Left renal cortex interstitium (tissue), 4 donors: ENCODE measurements around the gene CAMLG. TPM values are rescaled to one million over a fixed set of nuclear protein-coding genes. Genes with fewer than 3 reads are reported as not detected.

ENCODE experiments used
- DNase-seq, 4 donors: peaks; one replicate each; pipeline ENCODE4 v3.0.0-alpha.2; 2013; ENCODE audit warnings: low read depth in 4 of 4, low spot score in 2 of 4, missing footprints in 1 of 4
- polyA plus RNA-seq, 4 donors: library from polyadenylated mRNA; unstranded; fragments of 120-200 nt; gene quantifications; one replicate each; pipeline ENCODE4 v1.2.1, GENCODE V29; 2013; ENCODE audit not compliant: insufficient read length in 4 of 4

The CAMLG gene
- polyA plus RNA-seq, 4 donors, result 53.2 to 78.5 (median 68.4) TPM

GRCh38 chr5:134772461-134773125 lies 34.2 kb downstream of the CAMLG start:
- no peak for DNase-seq

GRCh38 chr5:134777366-134777765 lies 39.0 kb downstream of the CAMLG start:
- DNase-seq, result no peak

GRCh38 chr5:134784241-134784920 lies 46.0 kb downstream of the CAMLG start:
- DNase-seq, result no peak

GRCh38 chr5:134784946-134785620 lies 46.7 kb downstream of the CAMLG start:
- no peak for DNase-seq

GRCh38 chr5:134787692-134788091 lies 49.3 kb downstream of the CAMLG start:
- DNase-seq, result no peak

- DNase-seq, result no peak
These were observed 53.2 kb downstream of the CAMLG start for GRCh38 chr5:134791580-134791979.

GRCh38 chr5:134792286-134792685 lies 53.9 kb downstream of the CAMLG start:
- DNase-seq, result no peak

GRCh38 chr5:134793111-134793510 lies 54.8 kb downstream of the CAMLG start:
- DNase-seq, result no peak

- no peak for DNase-seq
These were observed 55.7 kb downstream of the CAMLG start for GRCh38 chr5:134794082-134794481.

GRCh38 chr5:134794819-134795218 lies 56.5 kb downstream of the CAMLG start:
- no peak for DNase-seq

- no peak for DNase-seq
These were observed 60.1 kb downstream of the CAMLG start for GRCh38 chr5:134798468-134798867.

Other genes with a start within 250 kb of the CAMLG start
- gene JADE2, start 212.9 kb upstream of the CAMLG start, polyA plus RNA-seq, result 10 to 100 TPM; 10.4 to 14.2 (median 11.7) TPM
- gene SAR1B, start 105.7 kb upstream of the CAMLG start, polyA plus RNA-seq, result 10 to 100 TPM; 33.5 to 46.3 (median 40.2) TPM
- 10 to 100 TPM; 18.9 to 24.1 (median 21.6) TPM for gene SEC24A, start 89.8 kb upstream of the CAMLG start, polyA plus RNA-seq
- gene DDX46, start 20.2 kb downstream of the CAMLG start, polyA plus RNA-seq, result 100 to 1,000 TPM in 1 of 4 donors, 10 to 100 TPM in 3; 61.2 to 102 (median 85.5) TPM
- gene C5orf24, start 107.4 kb downstream of the CAMLG start, polyA plus RNA-seq, result 100 to 1,000 TPM in 1 of 4 donors, 10 to 100 TPM in 3; 95.0 to 119 (median 97.4) TPM
- gene TXNDC15, start 135.8 kb downstream of the CAMLG start, polyA plus RNA-seq, result 10 to 100 TPM; 73.3 to 91.3 (median 80.4) TPM
- gene PCBD2, start 166.6 kb downstream of the CAMLG start, polyA plus RNA-seq, result 10 to 100 TPM in 2 of 4 donors, 1 to 10 TPM in 2; 8.5 to 20.9 (median 13.2) TPM
- 1 to 10 TPM; 1.1 to 2.0 (median 1.5) TPM for gene CATSPER3, start 229.4 kb downstream of the CAMLG start, polyA plus RNA-seq